ENCODE results near the gene HIPK3.

HIPK3 gene

GRCh38 chr11:33390944-33391892 lies 134.0 kb downstream of the HIPK3 start:
- no peak for DNase-seq (ENCODE audit: low spot score)

GRCh38 chr11:33391893-33392251 lies 134.7 kb downstream of the HIPK3 start:
- no peak for DNase-seq (ENCODE audit: low spot score)

GRCh38 chr11:33394431-33395109 lies 137.4 kb downstream of the HIPK3 start:
- DNase-seq (ENCODE audit: low spot score): no peak

GRCh38 chr11:33396361-33396760 lies 139.2 kb downstream of the HIPK3 start:
- DNase-seq (ENCODE audit: low spot score): no peak

GRCh38 chr11:33399421-33399820 lies 142.2 kb downstream of the HIPK3 start:
- DNase-seq (ENCODE audit: low spot score): no peak

GRCh38 chr11:33402066-33402465 lies 144.9 kb downstream of the HIPK3 start:
- no peak for DNase-seq (ENCODE audit: low spot score)

- DNase-seq (ENCODE audit: low spot score): no peak
Observed at GRCh38 chr11:33403344-33403743, 146.2 kb downstream of the HIPK3 start.

GRCh38 chr11:33405834-33406602 lies 148.8 kb downstream of the HIPK3 start:
- DNase-seq (ENCODE audit: low spot score): no peak

Data from pons (tissue), 1 donor.